Activated CD8-positive, alpha-beta memory T cell treated with anti-CD3 and anti-CD28 coated beads, Interleukin-2, amount 50 U/mL, for 24 hours (primary cell): Measurements from ENCODE around the gene DPYSL4.

ENCODE experiments used
- DNase-seq: peaks from one replicate; pipeline ENCODE4 v3.0.0-alpha.2; 2020; ENCODE audit errors: extremely low read depth

DPYSL4 gene

DNA sequence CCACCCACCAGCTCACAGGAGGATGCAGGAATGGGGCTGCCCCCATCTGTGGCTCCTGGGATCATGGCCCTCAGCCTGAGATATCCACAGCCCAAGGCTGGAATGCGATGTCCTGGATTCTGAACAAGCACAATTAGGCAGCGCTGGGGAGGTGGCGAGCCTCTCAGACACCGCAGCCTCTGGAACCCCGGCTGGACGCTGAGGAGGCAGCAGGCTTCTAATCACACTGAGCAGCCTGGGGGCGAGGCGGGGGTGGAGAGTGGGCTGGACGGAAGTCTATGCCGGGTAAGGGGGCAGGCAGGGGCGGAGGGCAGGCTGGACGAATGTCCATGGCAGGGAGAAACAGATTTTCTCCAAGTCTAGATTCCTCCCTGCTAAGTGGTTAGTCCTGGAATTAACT lies 56.4 kb downstream of the DPYSL4 start:
- DNase-seq: no peak

DNA sequence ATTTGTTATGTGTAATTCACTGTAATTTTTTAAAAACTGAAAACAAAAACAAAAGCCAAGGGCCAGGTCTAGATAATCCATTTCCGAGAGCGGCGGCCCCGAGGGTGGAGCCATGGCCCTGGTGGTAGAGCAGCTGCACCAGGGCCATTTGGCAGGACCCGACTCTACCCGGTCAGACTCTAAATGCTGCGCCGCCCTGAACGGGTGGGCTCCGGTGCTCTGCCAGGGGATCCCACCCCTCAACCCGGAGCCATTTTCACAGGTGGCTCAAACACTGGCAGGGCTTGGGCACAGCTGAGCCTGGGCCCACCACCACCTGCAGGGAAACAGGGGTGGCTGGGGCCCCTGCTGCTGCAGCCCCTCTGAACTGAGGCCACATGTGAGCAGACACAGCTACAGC lies 56.9 kb downstream of the DPYSL4 start:
- DNase-seq: no peak

DNA sequence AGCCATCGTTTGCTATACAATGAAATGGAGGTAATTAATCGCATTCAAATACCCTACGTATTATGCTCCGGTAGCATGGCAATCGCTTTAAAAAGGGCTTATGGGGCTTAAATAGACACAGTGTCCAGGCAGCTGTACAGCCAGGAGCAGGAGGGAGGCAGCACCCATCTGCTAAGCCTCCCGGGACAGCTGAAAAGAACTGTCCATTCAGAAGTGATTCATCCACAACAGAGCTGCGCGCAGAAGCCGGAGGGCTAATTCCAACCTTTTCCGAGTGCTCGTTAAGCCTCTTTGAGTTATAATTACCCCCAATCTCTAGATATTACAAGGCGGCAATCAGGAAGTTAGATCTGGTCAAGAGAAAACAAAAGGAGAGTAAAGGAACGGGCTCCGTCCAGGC lies 58.3 kb downstream of the DPYSL4 start:
- no peak for DNase-seq

DNA sequence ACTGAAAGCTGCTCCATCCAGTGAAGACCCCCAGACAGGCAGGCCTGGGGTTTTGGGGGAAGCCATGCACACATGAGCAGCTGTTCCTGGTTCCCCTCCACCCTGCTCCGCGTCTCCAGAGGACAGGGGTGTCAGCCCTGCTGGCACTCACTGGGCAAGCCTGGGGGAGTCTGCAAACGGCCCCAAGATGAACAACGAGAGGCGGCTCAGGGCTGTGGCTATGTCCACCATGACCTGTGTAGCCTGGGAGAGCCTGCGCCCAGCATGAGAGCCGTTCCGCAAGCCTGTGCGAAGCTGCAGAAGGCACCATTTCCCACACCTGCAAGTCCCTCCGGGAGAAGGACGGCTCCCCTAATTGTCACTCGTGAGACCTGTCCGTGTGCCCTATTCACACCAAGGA lies 59.5 kb downstream of the DPYSL4 start:
- DNase-seq: no peak

DNA sequence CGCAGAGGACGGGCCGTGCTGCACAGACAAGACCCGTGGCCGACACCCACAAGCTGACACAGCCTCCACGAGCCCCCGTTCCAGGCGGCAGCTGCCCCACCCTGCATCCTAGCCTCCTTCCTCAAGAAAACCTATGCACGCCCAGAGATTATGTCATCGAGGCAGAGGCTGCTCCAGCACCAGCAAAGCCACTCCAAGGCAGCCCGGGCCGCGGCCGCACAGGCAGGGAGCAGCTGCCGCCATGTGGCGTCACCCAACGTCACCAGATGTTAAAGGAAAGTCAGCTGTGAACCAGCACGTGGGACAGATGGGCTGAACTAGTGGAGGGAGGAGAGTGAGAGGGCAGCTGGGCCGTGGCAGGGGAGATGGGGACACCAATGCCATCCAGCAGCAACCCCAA lies 61.2 kb downstream of the DPYSL4 start:
- no peak for DNase-seq

DNA sequence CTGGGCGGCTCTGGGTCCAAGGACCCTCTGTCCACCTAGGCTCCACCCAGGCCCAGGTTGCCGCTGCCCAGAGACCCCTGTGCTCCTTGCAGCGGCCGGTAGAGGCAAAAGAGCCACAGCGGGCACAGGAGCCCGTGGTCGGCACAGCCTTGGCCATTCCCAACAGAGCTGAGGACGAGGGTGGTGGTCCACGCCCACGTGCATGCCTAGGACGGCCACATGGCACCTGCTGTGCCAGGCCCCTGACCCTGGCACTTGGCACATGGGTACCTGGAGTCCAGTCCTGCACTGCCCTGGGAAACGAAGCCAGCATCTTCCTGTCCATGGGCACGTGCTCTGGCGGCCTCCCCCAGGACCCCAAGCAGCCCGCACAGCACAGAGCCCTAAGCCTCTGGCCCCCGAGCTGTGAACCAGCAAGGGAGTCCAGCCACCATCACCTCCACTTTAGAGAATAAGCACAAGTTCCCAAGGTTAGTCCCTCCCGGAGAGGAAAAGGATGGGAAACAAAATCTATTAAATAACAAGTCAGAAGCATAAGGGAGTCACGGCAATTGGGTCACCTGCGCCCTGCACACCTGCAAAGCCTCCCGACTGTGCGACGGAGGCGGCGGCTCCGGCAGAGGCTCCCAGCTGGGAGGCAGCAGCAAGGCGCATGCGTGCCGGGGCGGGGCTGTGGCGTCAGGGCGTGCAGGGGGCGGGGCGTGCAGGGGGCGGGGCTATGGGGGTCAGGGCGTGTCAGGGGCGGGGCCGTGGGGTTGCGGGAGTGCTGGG lies 61.9 kb downstream of the DPYSL4 start:
- peak; percentile 24 for DNase-seq

DNA sequence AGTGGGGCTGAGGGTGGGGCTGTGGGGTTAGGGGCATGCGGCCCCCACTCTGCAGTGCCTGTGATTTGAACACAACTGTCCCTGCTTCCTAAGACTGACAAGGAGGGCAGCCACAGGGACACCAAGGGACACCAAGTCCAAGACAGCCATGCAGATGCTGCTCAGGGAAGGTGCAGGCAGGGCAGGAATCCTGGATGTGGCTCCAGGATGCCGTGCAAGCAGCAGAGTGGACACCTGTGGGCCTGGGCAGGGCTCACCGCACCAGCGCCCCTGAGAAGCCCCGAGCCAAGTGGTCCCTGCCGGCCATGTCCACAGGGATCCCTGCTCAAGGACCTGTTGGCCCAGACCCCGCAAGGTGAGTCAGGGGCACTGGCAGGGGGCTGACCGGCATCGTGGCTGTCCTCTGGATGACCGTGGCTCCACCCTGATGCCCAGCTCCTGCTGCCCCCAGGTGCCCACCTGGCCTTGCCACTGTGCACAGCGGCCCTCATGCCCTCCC lies 62.5 kb downstream of the DPYSL4 start:
- no peak for DNase-seq

DNA sequence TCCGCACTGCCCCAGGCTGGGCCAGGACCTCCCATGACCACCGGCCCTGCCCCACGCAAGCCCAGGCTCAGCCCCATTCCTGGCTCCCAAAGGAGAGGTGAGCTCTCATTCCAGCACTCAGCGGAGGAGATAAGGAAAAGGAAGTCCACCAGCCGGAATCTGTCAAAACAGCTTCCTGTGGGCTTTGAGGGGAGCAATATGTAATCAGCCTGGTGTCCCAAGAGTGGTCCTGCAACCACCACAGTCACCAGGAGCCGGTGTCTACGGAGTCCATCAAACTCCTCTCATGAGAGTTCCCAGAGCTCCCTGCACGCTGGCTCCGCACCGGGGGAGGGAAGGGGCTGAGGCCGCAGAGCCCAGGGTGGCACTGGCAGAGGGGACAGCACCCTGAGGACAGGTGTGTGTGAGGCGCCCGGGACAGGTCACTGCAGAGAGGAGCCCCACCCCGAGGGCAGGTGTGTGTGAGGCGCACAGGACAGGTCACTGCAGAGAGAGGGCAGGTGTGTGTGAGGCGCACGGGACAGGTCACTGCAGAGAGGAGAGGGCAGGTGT lies 63.2 kb downstream of the DPYSL4 start:
- DNase-seq: no peak

DNA sequence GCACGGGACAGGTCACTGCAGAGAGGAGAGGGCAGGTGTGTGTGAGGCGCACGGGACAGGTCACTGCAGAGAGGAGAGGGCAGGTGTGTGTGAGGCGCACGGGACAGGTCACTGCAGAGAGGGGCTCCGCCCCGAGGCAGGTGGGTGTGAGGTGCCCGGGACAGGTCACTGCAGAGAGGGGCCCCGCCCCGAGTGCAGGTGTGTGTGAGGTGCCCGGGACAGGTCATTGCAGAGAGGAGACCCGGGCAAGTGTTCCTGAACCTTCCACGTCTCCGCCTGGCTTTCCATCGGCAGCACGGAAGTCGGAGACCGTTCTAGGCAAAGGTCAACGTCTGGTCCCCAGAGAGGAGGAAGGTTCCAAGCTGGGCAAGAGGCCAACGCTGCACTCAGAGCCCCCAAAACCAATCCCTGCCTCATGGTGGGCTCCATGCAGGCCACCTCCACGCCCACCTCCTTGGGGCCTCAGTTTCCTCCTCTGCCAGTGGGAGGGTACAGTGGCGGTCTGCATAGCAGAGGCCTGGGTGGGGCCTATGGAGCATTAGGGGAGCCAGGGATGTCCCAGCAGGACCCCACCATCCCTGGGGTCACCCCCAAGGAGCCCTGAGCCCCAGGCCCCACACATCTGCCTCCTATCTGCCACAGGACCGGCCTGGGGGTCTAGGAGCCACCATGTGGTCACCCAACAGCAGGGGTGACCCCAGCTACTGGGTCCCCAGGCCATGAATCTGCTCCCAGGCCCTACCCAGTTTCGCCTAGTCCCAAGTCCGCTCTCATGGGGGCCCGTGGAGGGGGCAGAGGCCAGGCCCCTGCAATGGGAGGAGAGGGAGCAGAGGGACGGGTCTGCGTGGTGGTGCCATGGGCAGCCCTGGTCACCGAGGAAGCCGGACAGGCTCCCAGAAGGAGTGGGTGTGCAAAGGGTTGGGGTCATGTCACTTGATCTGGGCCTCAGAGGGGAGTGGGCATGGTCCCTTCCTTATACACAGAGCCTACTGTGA lies 64.0 kb downstream of the DPYSL4 start:
- DNase-seq: no peak

DNA sequence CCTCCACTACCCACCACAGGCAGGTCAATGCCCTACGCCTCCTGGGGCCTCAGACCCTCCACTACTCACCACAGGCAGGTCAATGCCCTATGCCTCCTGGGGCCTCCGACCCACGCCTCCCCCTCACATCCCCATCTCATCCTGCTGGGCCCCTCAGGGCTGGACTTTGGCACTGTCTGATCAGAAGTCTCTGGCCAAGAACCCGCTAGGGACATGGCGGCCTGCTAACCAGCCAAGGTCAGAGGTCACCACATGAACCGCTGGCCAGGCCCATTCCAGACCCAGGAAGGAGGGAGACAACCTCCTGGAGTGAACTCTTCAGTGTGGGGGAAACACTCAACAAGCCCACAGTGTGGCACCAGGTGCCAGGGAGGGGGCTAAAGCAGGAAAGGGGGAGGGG lies 65.2 kb downstream of the DPYSL4 start:
- DNase-seq: no peak

DNA sequence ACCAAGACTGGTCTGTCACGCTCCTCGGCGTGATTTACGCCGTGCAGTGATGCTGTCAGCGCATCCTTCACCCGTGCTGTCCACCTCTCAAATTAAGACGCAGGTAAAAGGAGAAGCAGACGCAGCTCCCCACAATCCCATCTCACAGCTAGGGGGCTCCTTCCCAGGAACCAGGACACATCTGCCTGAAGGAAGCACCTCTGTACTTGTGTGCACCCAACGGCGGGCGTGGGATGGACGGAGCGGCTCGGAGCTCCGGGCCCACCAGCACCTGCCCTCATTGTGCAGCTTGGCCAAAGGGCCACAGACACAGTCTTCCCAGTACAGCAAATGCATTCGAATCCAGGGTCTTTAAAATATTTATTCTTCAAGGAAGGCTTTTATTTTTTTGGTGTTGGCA lies 65.7 kb downstream of the DPYSL4 start:
- DNase-seq: no peak

DNA sequence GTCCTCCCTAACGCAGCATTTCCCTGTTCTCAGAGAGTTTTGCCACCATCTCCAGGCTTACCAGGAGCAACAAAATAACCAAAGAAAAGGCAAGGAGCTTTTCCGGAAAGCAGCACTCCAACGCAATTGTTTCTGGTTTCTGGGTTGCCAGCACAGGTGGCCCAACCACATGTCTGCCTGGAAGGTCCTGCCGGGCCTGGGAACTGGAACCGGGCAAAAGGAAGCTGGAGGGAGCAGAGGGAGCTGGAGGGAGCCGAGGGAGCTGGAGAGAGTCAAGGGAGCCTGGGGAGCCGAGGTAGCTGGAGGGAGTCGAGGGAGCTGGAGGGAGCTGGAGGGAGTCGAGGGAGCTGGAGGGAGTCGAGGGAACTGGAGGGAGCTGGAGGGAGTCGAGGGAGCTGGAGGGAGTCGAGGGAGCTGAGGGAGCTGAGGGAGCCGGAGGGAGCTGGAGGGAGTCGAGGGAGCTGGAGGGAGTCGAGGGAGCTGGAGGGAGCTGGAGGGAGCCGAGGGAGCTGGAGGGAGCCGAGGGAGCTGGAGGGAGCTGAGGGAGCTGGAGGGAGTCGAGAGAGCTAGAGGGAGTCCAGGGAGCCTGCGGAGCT lies 66.4 kb downstream of the DPYSL4 start:
- no peak for DNase-seq

DNA sequence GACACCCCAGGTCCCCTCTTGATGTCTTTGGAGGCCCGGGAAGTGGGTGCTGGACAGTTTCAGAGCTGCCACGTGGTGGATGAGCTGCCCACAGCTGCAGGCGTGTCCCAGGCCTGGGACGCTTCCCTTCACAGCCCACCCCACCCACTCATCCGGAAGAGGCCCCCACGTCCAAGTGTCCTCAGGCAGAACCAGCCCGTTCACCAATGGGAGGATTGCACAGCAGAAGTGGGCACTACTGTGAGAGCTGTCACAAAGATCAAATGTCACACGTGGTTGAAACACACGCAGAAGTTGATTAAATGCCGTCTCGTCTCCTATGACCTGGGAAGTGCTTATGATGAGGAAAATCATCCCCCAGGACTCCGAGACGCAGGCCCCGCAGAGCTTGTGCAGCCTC lies 68.1 kb downstream of the DPYSL4 start:
- no peak for DNase-seq
